OCI-LY3 (cell line): ENCODE data around the gene PANX3.

Source experiments
- CTCF ChIP-seq: fragments of 200-600, 300-600 bp; sonication (generic); IDR thresholded peaks from 2 replicates; pipeline ENCODE4 v1.5.1; 2014; ENCODE audit warnings: antibody characterized with exemption, low read length, low read depth
- EZH2phosphoT487 ChIP-seq: fragments of 200-600 bp; shearing (Covaris generic); IDR thresholded peaks from 2 replicates; pipeline ENCODE4 v1.6.1; 2018; ENCODE audit warnings: antibody characterized with exemption, mixed run types, low read depth

DNA sequence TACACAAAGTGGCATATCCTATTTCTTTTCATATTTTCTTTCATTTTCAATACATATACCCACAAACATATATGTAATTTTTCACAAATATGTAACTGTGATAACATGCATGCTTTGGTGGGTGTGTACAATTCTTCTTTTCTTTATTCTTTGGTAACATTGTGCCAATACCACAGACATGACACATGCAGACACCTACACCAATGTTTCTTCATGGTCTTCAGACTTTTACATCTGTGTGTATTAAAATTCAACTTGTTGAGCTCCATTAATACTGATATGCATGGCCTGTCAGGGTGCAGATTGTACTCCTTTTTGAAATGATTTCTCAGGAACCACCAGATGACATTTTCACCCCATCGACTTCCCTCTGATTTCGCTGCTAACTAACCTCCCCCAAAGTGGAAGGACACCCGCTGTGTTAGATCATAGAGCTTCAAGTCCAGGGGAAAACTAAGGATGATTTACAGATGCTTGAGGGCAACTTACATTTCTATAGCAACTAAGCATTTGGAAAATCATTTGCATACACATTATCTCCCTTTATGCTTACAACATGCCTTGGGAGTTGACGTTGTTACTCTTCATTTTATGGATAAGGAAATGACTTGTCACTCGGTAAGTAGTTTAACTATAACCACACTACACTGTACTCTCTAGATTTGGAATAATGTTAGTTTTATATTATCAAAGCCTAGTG lies 10.5 kb upstream of the PANX3 start:
- TF ChIP-seq CTCF (no peak), EZH2phosphoT487 (no peak)
